Measurements from ENCODE around the gene TACO1. TPM values are rescaled to one million over a fixed set of nuclear protein-coding genes. Genes with fewer than 3 reads are reported as not detected.

Gene TACO1
- total and polyA plus RNA-seq, 7 donors: 11.2 to 50.9 (median 19.9) TPM

- TF ChIP-seq EP300 (IDR thresholded peaks at IDR 0.05): no peak
- TF ChIP-seq, protein P1, sequence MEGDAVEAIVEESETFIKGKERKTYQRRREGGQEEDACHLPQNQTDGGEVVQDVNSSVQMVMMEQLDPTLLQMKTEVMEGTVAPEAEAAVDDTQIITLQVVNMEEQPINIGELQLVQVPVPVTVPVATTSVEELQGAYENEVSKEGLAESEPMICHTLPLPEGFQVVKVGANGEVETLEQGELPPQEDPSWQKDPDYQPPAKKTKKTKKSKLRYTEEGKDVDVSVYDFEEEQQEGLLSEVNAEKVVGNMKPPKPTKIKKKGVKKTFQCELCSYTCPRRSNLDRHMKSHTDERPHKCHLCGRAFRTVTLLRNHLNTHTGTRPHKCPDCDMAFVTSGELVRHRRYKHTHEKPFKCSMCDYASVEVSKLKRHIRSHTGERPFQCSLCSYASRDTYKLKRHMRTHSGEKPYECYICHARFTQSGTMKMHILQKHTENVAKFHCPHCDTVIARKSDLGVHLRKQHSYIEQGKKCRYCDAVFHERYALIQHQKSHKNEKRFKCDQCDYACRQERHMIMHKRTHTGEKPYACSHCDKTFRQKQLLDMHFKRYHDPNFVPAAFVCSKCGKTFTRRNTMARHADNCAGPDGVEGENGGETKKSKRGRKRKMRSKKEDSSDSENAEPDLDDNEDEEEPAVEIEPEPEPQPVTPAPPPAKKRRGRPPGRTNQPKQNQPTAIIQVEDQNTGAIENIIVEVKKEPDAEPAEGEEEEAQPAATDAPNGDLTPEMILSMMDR (IDR thresholded peaks at IDR 0.05): no peak
- TF ChIP-seq POLR2AphosphoS5 (IDR thresholded peaks at IDR 0.05): no peak
- no peak for TF ChIP-seq POLR2A (IDR thresholded peaks at IDR 0.05)
- Histone ChIP-seq H3K36me3 (peaks cover 0 to 36% (median 10%) of the 10 kb centered on the region in 4 donors), H3K27me3 (no peaks in the 10 kb centered on the region), H3K4me1 (peaks cover 0 to 38% (median 33%) of the 10 kb centered on the region in 4 donors), H3K27ac (peak overlapping the region in 2 of 4 donors; percentile 51 to 55), H3K4me3 (no peak overlapping the region), H3K9me3 (no peaks in the 10 kb centered on the region)
- intact Hi-C loops (cut with DNase I): no loop called here
- no peak for DNase-seq
Observed at GRCh38 chr17:63647936-63648335, 47.2 kb downstream of the TACO1 start.

- no peaks in the 10 kb centered on the region for H3K9me3 ChIP-seq
- no peak overlapping the region for H3K4me3 ChIP-seq
- TF ChIP-seq EP300 (IDR thresholded peaks at IDR 0.05): no peak
- TF ChIP-seq POLR2A (IDR thresholded peaks at IDR 0.05): no peak
- TF ChIP-seq POLR2AphosphoS5 (IDR thresholded peaks at IDR 0.05): no peak
- TF ChIP-seq, protein P1 (IDR thresholded peaks at IDR 0.05): no peak
- 71 to 90% methylated on average over 1 of the region's 1 CpG for whole genome bisulfite sequencing, 2 donors
- no peak for DNase-seq
- H3K27me3 ChIP-seq: no peaks in the 10 kb centered on the region
- H3K36me3 ChIP-seq: peaks cover 0 to 47% (median 9%) of the 10 kb centered on the region in 4 donors
- intact Hi-C loops (cut with DNase I): no loop called here
- H3K27ac ChIP-seq: no peak overlapping the region
- H3K4me1 ChIP-seq: peaks cover 0 to 49% (median 41%) of the 10 kb centered on the region in 4 donors
Observed at GRCh38 chr17:63649813-63650212, 49.1 kb downstream of the TACO1 start.

- Histone ChIP-seq H3K36me3 (peaks cover 0 to 51% (median 4%) of the 10 kb centered on the region in 4 donors), H3K4me1 (peaks cover 0 to 28% (median 23%) of the 10 kb centered on the region in 4 donors), H3K9me3 (no peaks in the 10 kb centered on the region), H3K27me3 (no peaks in the 10 kb centered on the region), H3K27ac (peak overlapping the region in 2 of 4 donors; percentile 14 to 49), H3K4me3 (no peak overlapping the region)
- TF ChIP-seq POLR2AphosphoS5 (IDR thresholded peaks at IDR 0.05) (no peak), POLR2A (IDR thresholded peaks at IDR 0.05) (no peak), EP300 (IDR thresholded peaks at IDR 0.05) (no peak)
- TF ChIP-seq, protein P1 (IDR thresholded peaks at IDR 0.05): no peak
- intact Hi-C loops (cut with DNase I): no loop called here
- no peak for DNase-seq
- 80 to 86% methylated on average over 3 of the region's 3 CpGs for WGBS, 2 donors
Observed at GRCh38 chr17:63652106-63652505, 51.4 kb downstream of the TACO1 start.

GRCh38 chr17:63653050-63653449, 52.4 kb downstream of the TACO1 start:
- Histone ChIP-seq H3K27me3 (no peaks in the 10 kb centered on the region), H3K27ac (peak overlapping the region in 3 of 4 donors; percentile 11 to 49 (median 14)), H3K36me3 (peaks cover 0 to 56% (median 6%) of the 10 kb centered on the region in 4 donors), H3K9me3 (no peaks in the 10 kb centered on the region), H3K4me3 (no peak overlapping the region), H3K4me1 (peaks cover 0 to 19% (median 16%) of the 10 kb centered on the region in 4 donors)
- no peak for DNase-seq
- intact Hi-C loops (cut with DNase I): no loop called here
- 8 to 46% methylated on average over 2 of the region's 2 CpGs for WGBS, 2 donors
- TF ChIP-seq POLR2AphosphoS5 (IDR thresholded peaks at IDR 0.05) (no peak), EP300 (IDR thresholded peaks at IDR 0.05) (no peak), POLR2A (IDR thresholded peaks at IDR 0.05) (no peak)
- TF ChIP-seq, protein P1 (IDR thresholded peaks at IDR 0.05): no peak

GRCh38 chr17:63657786-63658185, 57.1 kb downstream of the TACO1 start:
- no peaks in the 10 kb centered on the region for H3K9me3 ChIP-seq
- no peak overlapping the region for H3K27ac ChIP-seq
- H3K4me3 ChIP-seq: no peak overlapping the region
- no peaks in the 10 kb centered on the region for H3K27me3 ChIP-seq
- DNase-seq: no peak
- intact Hi-C loops (cut with DNase I): no loop called here
- peaks cover 0 to 19% (median 9%) of the 10 kb centered on the region in 4 donors for H3K4me1 ChIP-seq
- peaks cover 7 to 95% (median 26%) of the 10 kb centered on the region in 4 donors for H3K36me3 ChIP-seq
- 93 to 94% methylated on average over 3 of the region's 3 CpGs for WGBS, 2 donors
- no peak for TF ChIP-seq EP300 (IDR thresholded peaks at IDR 0.05)
- TF ChIP-seq, protein P1 (IDR thresholded peaks at IDR 0.05): no peak
- no peak for TF ChIP-seq POLR2AphosphoS5 (IDR thresholded peaks at IDR 0.05)
- TF ChIP-seq POLR2A (IDR thresholded peaks at IDR 0.05): no peak

Data from sigmoid colon (tissue), 7 donors.